ENCODE results near the gene CMTM3. TPM values are rescaled to one million over a fixed set of nuclear protein-coding genes. Genes with fewer than 3 reads are reported as not detected.
A peak's percentile ranks its signal among the peaks of the same experiment; 100 is the strongest.

The CMTM3 gene
- total and polyA plus RNA-seq, 9 of the 15 experiments (the other 6 are each of a cell fraction or from before 2014, with no cell fraction given) = 4.6 to 33.4 (median 17.5) TPM

- TF ChIP-seq, protein P1, sequence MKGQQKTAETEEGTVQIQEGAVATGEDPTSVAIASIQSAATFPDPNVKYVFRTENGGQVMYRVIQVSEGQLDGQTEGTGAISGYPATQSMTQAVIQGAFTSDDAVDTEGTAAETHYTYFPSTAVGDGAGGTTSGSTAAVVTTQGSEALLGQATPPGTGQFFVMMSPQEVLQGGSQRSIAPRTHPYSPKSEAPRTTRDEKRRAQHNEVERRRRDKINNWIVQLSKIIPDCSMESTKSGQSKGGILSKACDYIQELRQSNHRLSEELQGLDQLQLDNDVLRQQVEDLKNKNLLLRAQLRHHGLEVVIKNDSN (CRISPR knock-in tag; IDR thresholded peaks at IDR 0.05) = peak; percentile 58
- TF ChIP-seq CXXC5 (CRISPR knock-in tag; IDR thresholded peaks at IDR 0.05) (peak; percentile 42), CTCFL (IDR thresholded peaks at IDR 0.05; ENCODE audit: borderline replicate concordance, insufficient read depth, low read depth, low read length, poor library complexity, severe bottlenecking) (peak; percentile 70), KLF16 (IDR thresholded peaks at IDR 0.05) (peak; percentile 63; the same call in 1 of the 2 replicates), STAG1 (CRISPR knock-in tag; IDR thresholded peaks at IDR 0.05; ENCODE audit: borderline replicate concordance) (0 out of 2 replicates have a peak, but pooled peaks have one; percentile 29), EZH2 (IDR thresholded peaks at IDR 0.05; ENCODE audit: borderline replicate concordance, low read depth, low read length) (no peak), ZNF277 (CRISPR knock-in tag; IDR thresholded peaks at IDR 0.05; ENCODE audit: borderline replicate concordance) (no peak), MNT (conservative IDR thresholded peaks at IDR 0.05) (peak; percentile 57 to 79), MTA3 (IDR thresholded peaks at IDR 0.05; ENCODE audit: borderline replicate concordance) (peak; percentile 43; the same call in 1 of the 2 replicates), SAFB2 (IDR thresholded peaks at IDR 0.05; ENCODE audit: borderline replicate concordance, low read depth, low read length, severe bottlenecking) (no peak), PTRF (tag; IDR thresholded peaks at IDR 0.05) (0 out of 2 replicates have a peak, but pooled peaks have one; percentile 52), JUND (IDR thresholded peaks at IDR 0.05; ENCODE audit: borderline replicate concordance, low read depth, low read length) (peak; percentile 38; the same call in 1 of the 2 replicates), JUND (tag; IDR thresholded peaks at IDR 0.05; ENCODE audit: borderline replicate concordance, low read depth, low read length) (peak; percentile 25; the same call in 1 of the 3 replicates), ATF7 (IDR thresholded peaks at IDR 0.05) (peak; percentile 66; the same call in 1 of the 2 replicates), ZBTB33 (CRISPR knock-in tag; IDR thresholded peaks at IDR 0.05) (0 out of 2 replicates have a peak, but pooled peaks have one; percentile 11)
- TF ChIP-seq, protein P2, sequence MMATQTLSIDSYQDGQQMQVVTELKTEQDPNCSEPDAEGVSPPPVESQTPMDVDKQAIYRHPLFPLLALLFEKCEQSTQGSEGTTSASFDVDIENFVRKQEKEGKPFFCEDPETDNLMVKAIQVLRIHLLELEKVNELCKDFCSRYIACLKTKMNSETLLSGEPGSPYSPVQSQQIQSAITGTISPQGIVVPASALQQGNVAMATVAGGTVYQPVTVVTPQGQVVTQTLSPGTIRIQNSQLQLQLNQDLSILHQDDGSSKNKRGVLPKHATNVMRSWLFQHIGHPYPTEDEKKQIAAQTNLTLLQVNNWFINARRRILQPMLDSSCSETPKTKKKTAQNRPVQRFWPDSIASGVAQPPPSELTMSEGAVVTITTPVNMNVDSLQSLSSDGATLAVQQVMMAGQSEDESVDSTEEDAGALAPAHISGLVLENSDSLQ (IDR thresholded peaks at IDR 0.05) = peak; percentile 35; the same call in 1 of the 2 replicates
Measured at GRCh38 chr16:66608241-66609138, 4.0 kb downstream of the CMTM3 start (continued).
